ENCODE measurements around the gene ANKRD35.
A peak's percentile ranks its signal among the peaks of the same experiment; 100 is the strongest.

ANKRD35 gene

GRCh38 chr1:145886390-145886789 is 724 bp upstream of the ANKRD35 start:
- H3K27ac Mint-ChIP-seq, result no peak overlapping the region
- H3K36me3 Mint-ChIP-seq, result no peaks in the 10 kb centered on the region
- no peaks in the 10 kb centered on the region for H3K9me3 Mint-ChIP-seq (ENCODE audit: low read depth)
- peak overlapping the region; percentile 85 for H3K4me3 Mint-ChIP-seq
- peaks cover 7% of the 10 kb centered on the region for H3K27me3 Mint-ChIP-seq
- H3K4me1 Mint-ChIP-seq (ENCODE audit: low read depth), result peaks cover 15% of the 10 kb centered on the region

GRCh38 chr1:145884675-145885074 is 991 bp downstream of the ANKRD35 start:
- no peak overlapping the region for H3K27ac Mint-ChIP-seq
- peak overlapping the region; percentile 85 for H3K4me3 Mint-ChIP-seq
- H3K27me3 Mint-ChIP-seq, result peaks cover 7% of the 10 kb centered on the region
- no peaks in the 10 kb centered on the region for H3K36me3 Mint-ChIP-seq
- no peaks in the 10 kb centered on the region for H3K9me3 Mint-ChIP-seq (ENCODE audit: low read depth)
- H3K4me1 Mint-ChIP-seq (ENCODE audit: low read depth), result peaks cover 15% of the 10 kb centered on the region

- Mint-ChIP-seq H3K4me3 (no peak overlapping the region), H3K9me3 (ENCODE audit: low read depth) (no peaks in the 10 kb centered on the region), H3K4me1 (ENCODE audit: low read depth) (peaks cover 3% of the 10 kb centered on the region), H3K36me3 (no peaks in the 10 kb centered on the region), H3K27ac (no peak overlapping the region), H3K27me3 (peaks cover 7% of the 10 kb centered on the region)
Measured at GRCh38 chr1:145879775-145880174, 5.9 kb downstream of the ANKRD35 start.

GRCh38 chr1:145878724-145879123 is 6.9 kb downstream of the ANKRD35 start:
- no peak overlapping the region for H3K27ac Mint-ChIP-seq
- H3K4me1 Mint-ChIP-seq (ENCODE audit: low read depth), result no peaks in the 10 kb centered on the region
- no peaks in the 10 kb centered on the region for H3K36me3 Mint-ChIP-seq
- H3K9me3 Mint-ChIP-seq (ENCODE audit: low read depth), result no peaks in the 10 kb centered on the region
- peaks cover under 1% of the 10 kb centered on the region for H3K27me3 Mint-ChIP-seq
- H3K4me3 Mint-ChIP-seq, result no peak overlapping the region

- Mint-ChIP-seq H3K27me3 (no peaks in the 10 kb centered on the region), H3K4me3 (no peak overlapping the region), H3K4me1 (ENCODE audit: low read depth) (peaks cover under 1% of the 10 kb centered on the region), H3K9me3 (ENCODE audit: low read depth) (no peaks in the 10 kb centered on the region), H3K27ac (no peak overlapping the region), H3K36me3 (no peaks in the 10 kb centered on the region)
Measured at GRCh38 chr1:145877923-145878486, 7.7 kb downstream of the ANKRD35 start.

GRCh38 chr1:145874646-145875045 is 11.0 kb downstream of the ANKRD35 start:
- Mint-ChIP-seq H3K27ac (no peak overlapping the region), H3K9me3 (ENCODE audit: low read depth) (no peaks in the 10 kb centered on the region), H3K27me3 (peaks cover 1% of the 10 kb centered on the region), H3K4me1 (ENCODE audit: low read depth) (peaks cover 15% of the 10 kb centered on the region), H3K4me3 (no peak overlapping the region), H3K36me3 (no peaks in the 10 kb centered on the region)

GRCh38 chr1:145871994-145872924 is 13.4 kb downstream of the ANKRD35 start:
- Mint-ChIP-seq H3K4me3 (peak overlapping the region; percentile 77), H3K27ac (peak overlapping the region; percentile 23), H3K27me3 (peaks cover 1% of the 10 kb centered on the region), H3K36me3 (no peaks in the 10 kb centered on the region), H3K9me3 (ENCODE audit: low read depth) (no peaks in the 10 kb centered on the region), H3K4me1 (ENCODE audit: low read depth) (peaks cover 15% of the 10 kb centered on the region)

- Mint-ChIP-seq H3K4me3 (no peak overlapping the region), H3K27me3 (peaks cover 1% of the 10 kb centered on the region), H3K27ac (no peak overlapping the region), H3K9me3 (ENCODE audit: low read depth) (no peaks in the 10 kb centered on the region), H3K4me1 (ENCODE audit: low read depth) (peaks cover 15% of the 10 kb centered on the region), H3K36me3 (no peaks in the 10 kb centered on the region)
Measured at GRCh38 chr1:145868232-145868631, 17.4 kb downstream of the ANKRD35 start.

- Mint-ChIP-seq H3K27ac (no peak overlapping the region), H3K4me3 (no peak overlapping the region), H3K27me3 (no peaks in the 10 kb centered on the region), H3K4me1 (ENCODE audit: low read depth) (peaks cover 6% of the 10 kb centered on the region), H3K9me3 (ENCODE audit: low read depth) (no peaks in the 10 kb centered on the region), H3K36me3 (no peaks in the 10 kb centered on the region)
Measured at GRCh38 chr1:145863282-145864018, 22.2 kb downstream of the ANKRD35 start.

GRCh38 chr1:145859491-145860023 is 26.1 kb downstream of the ANKRD35 start:
- peaks cover 18% of the 10 kb centered on the region for H3K4me1 Mint-ChIP-seq (ENCODE audit: low read depth)

GRCh38 chr1:145858901-145859490 is 26.7 kb downstream of the ANKRD35 start, which contains the start of gene PIAS3:
PIAS3 (minus strand) TSS chr1:145859081; CDS start chr1:145858990, 91 bp downstream.
- peaks cover under 1% of the 10 kb centered on the region for H3K36me3 Mint-ChIP-seq
- peak within 1 kb of the TSS; percentile 95 for H3K4me3 Mint-ChIP-seq
- peak within 1 kb of the TSS; percentile 78 for H3K27ac Mint-ChIP-seq
- peaks cover 18% of the 10 kb centered on the region for H3K4me1 Mint-ChIP-seq (ENCODE audit: low read depth)
- H3K27me3 Mint-ChIP-seq, result no peaks in the 10 kb centered on the region
- no peaks in the 10 kb centered on the region for H3K9me3 Mint-ChIP-seq (ENCODE audit: low read depth)

More at GRCh38 chr1:145859491-145860023, 26.1 kb downstream of the ANKRD35 start:
- Mint-ChIP-seq H3K9me3 (ENCODE audit: low read depth) (no peaks in the 10 kb centered on the region), H3K36me3 (no peaks in the 10 kb centered on the region), H3K27ac (peak overlapping the region; percentile 77), H3K4me3 (peak overlapping the region; percentile 95), H3K27me3 (no peaks in the 10 kb centered on the region)

GRCh38 chr1:145858238-145858900 is 27.3 kb downstream of the ANKRD35 start:
- Mint-ChIP-seq H3K36me3 (peaks cover 3% of the 10 kb centered on the region), H3K4me3 (peak overlapping the region; percentile 95), H3K27ac (peak overlapping the region; percentile 78), H3K4me1 (ENCODE audit: low read depth) (peaks cover 18% of the 10 kb centered on the region), H3K9me3 (ENCODE audit: low read depth) (no peaks in the 10 kb centered on the region), H3K27me3 (no peaks in the 10 kb centered on the region)

GRCh38 chr1:145857170-145857569 is 28.5 kb downstream of the ANKRD35 start:
- Mint-ChIP-seq H3K36me3 (peaks cover 3% of the 10 kb centered on the region), H3K9me3 (ENCODE audit: low read depth) (no peaks in the 10 kb centered on the region), H3K27me3 (no peaks in the 10 kb centered on the region), H3K4me3 (peak overlapping the region; percentile 10), H3K4me1 (ENCODE audit: low read depth) (peaks cover 18% of the 10 kb centered on the region), H3K27ac (no peak overlapping the region)

GRCh38 chr1:145855426-145855948 is 30.2 kb downstream of the ANKRD35 start:
- peaks cover 7% of the 10 kb centered on the region for H3K36me3 Mint-ChIP-seq
- H3K9me3 Mint-ChIP-seq (ENCODE audit: low read depth), result no peaks in the 10 kb centered on the region
- H3K27me3 Mint-ChIP-seq, result no peaks in the 10 kb centered on the region
- H3K27ac Mint-ChIP-seq, result no peak overlapping the region
- peaks cover 18% of the 10 kb centered on the region for H3K4me1 Mint-ChIP-seq (ENCODE audit: low read depth)
- no peak overlapping the region for H3K4me3 Mint-ChIP-seq

All from activated naive CD8-positive, alpha-beta T cell (primary cell).